K562 (cell line): ENCODE results near the gene EPX. TPM values are rescaled to one million over a fixed set of nuclear protein-coding genes. Genes with fewer than 3 reads are reported as not detected.
A peak's percentile ranks its signal among the peaks of the same experiment; 100 is the strongest.

Experiments used
- ATAC-seq: fragments of 200-7000 bp; cut with Tn5 transposase; 3 replicates; pipeline ENCODE4 v1.9.1; 2020; ENCODE audit warnings: moderate library complexity
- BruUV-seq: library from RNA; stranded (reverse); fragments of 400-500 nt; replicated peaks from 2 replicates; lab custom pipeline; 2021; lab: Mats Ljungman, UMichigan
- CTCF ChIA-PET: fragments of 300-600 bp; formaldehyde crosslinking; extraction: SDS; loops from one replicate; lab custom pipeline; 2021; ENCODE audit warnings: low intra/inter-chr PET ratio; lab: Yijun Ruan, JAX
- POLR2A ChIA-PET: fragments of 300-600, 350-650 bp; sonication (Branson Sonifier 250); formaldehyde crosslinking; extraction: SDS; loops from one replicate; lab custom pipeline; 2021; ENCODE audit warnings: antibody characterized with exemption, inconsistent platforms; lab: Yijun Ruan, JAX
- DNase-seq, 4 experiments: peaks; one replicate each; pipeline versions ENCODE4 v3.0.0 to v3.0.0-alpha.2; 2011 to 2018; ENCODE audit warnings: low spot score in 3 of 4, mixed read lengths in 3 of 4; ENCODE audit errors: extremely low read depth in 1 of 4
- FAIRE-seq: peaks from 2 replicates; lab custom pipeline; 2011; peaks lifted over from hg19 to GRCh38; lab: Jason Lieb, UNC
- H2AFZ ChIP-seq: 2 replicates; pipeline ENCODE4 v1.6.0; 2011; ENCODE audit warnings: low read depth, low read length, control low read depth, inconsistent platforms
- H3K27ac ChIP-seq: fragments of 200-600 bp; 3 replicates; pipeline ENCODE4 v1.8.0; 2011; ENCODE audit warnings: low read depth, mild to moderate bottlenecking, control low read depth, inconsistent platforms, low read length, moderate library complexity, mixed read lengths; ENCODE audit errors: extremely low read depth
- H3K27me3 ChIP-seq, 2 experiments: fragments of 300-600 bp in 1 of 2; 2 replicates in 1 of 2; 3 replicates in 1 of 2; pipeline versions ENCODE4 v1.6.0 to v1.8.0; 2011; ENCODE audit warnings: inconsistent platforms in 2 of 2, low read length in 2 of 2, mild to moderate bottlenecking in 1 of 2, mixed read lengths in 1 of 2, moderate library complexity in 1 of 2; ENCODE audit not compliant: control insufficient read depth in 2 of 2, insufficient read depth in 2 of 2
- H3K36me3 ChIP-seq: fragments of 300-600 bp; 3 replicates; pipeline ENCODE4 v1.8.0; 2011; ENCODE audit warnings: mild to moderate bottlenecking, low read length, inconsistent platforms; ENCODE audit not compliant: control insufficient read depth, insufficient read depth
- H3K4me1 ChIP-seq, 2 experiments: fragments of 200-600 bp in 1 of 2; replicated peaks in 1 of 2; 2 replicates in 1 of 2; 3 replicates in 1 of 2; pipeline versions ENCODE4 v1.5.1 to v1.8.0; 2011; ENCODE audit warnings: inconsistent platforms in 2 of 2, low read length in 2 of 2, mild to moderate bottlenecking in 1 of 2, mixed read lengths in 1 of 2, moderate library complexity in 1 of 2; ENCODE audit not compliant: control insufficient read depth in 2 of 2, insufficient read depth in 2 of 2
- H3K4me2 ChIP-seq: 2 replicates; pipeline ENCODE4 v1.6.1; 2011; ENCODE audit warnings: low read length, control low read depth, inconsistent platforms, mixed read lengths; ENCODE audit not compliant: insufficient read depth
- H3K4me3 ChIP-seq: fragments of 200-600 bp; sonication (generic), shearing (Covaris generic); 2 replicates; pipeline ENCODE4 v1.5.1; 2016; ENCODE audit warnings: control low read depth, inconsistent platforms
- H3K79me2 ChIP-seq: fragments of 200-600 bp; 3 replicates; pipeline ENCODE4 v1.8.0; 2011; ENCODE audit warnings: low read length, inconsistent platforms; ENCODE audit not compliant: control insufficient read depth, insufficient read depth
- H3K9ac ChIP-seq, 2 experiments: 2 replicates each; pipeline versions ENCODE4 v1.6.0 to v1.6.1; 2011; ENCODE audit warnings: low read depth in 2 of 2, low read length in 2 of 2, control low read depth in 1 of 2, inconsistent platforms in 1 of 2, mild to moderate bottlenecking in 1 of 2, mixed read lengths in 1 of 2; ENCODE audit not compliant: insufficient read depth in 1 of 2
- H3K9me1 ChIP-seq: one replicate; pipeline ENCODE4 v1.6.0; 2011; ENCODE audit warnings: inconsistent platforms, mild to moderate bottlenecking, low read length, moderate library complexity; ENCODE audit not compliant: control insufficient read depth, insufficient read depth
- H3K9me3 ChIP-seq: replicated peaks from 2 replicates; pipeline ENCODE4 v1.5.1; 2011; ENCODE audit warnings: low read depth, low read length, inconsistent platforms; ENCODE audit not compliant: control insufficient read depth, insufficient read depth
- H4K20me1 ChIP-seq: replicated peaks from 2 replicates; pipeline ENCODE4 v1.6.1; 2011; ENCODE audit warnings: low read length, inconsistent platforms, mixed read lengths; ENCODE audit not compliant: control insufficient read depth, insufficient read depth
- DACH1 ChIP-seq: fragments of 450-650 bp; IDR thresholded peaks from 2 replicates; pipeline ENCODE4 v1.6.1; 2018; ENCODE audit not compliant: partially characterized antibody
- HMGN3 ChIP-seq: IDR thresholded peaks from 2 replicates; pipeline ENCODE4 v1.6.1; 2011; ENCODE audit warnings: borderline replicate concordance, low read depth, mild to moderate bottlenecking, mixed read lengths, low read length; ENCODE audit not compliant: insufficient read length; ENCODE audit errors: extremely low read depth
- NR4A1 ChIP-seq, 2 experiments: fragments of 250-450 bp in 1 of 2; fragments of 450-650 bp in 1 of 2; sonication (Bioruptor Pico) in 1 of 2; IDR thresholded peaks; 2 replicates each; pipeline versions ENCODE4 v1.4.0 to v1.6.1; 2016 to 2020; ENCODE audit warnings: mild to moderate bottlenecking in 2 of 2, missing compliant biosample characterization in 1 of 2, missing genetic modification characterization in 1 of 2, moderate library complexity in 1 of 2
- SREBF2 ChIP-seq: sonication (generic); formaldehyde crosslinking; IDR thresholded peaks from 2 replicates; pipeline ENCODE4 v1.4.0; 2020; ENCODE audit warnings: mild to moderate bottlenecking, missing genetic modification reagents
- ZNF436 ChIP-seq: fragments of 250-450, 450-650 bp; sonication (Bioruptor Pico); formaldehyde crosslinking; IDR thresholded peaks from 2 replicates; pipeline ENCODE4 v1.7.0; 2020; ENCODE audit warnings: mild to moderate bottlenecking
- ZNF696 ChIP-seq: fragments of 250-450 bp; sonication (Bioruptor Pico); conservative IDR thresholded peaks from 2 replicates; pipeline ENCODE4 v1.4.0; 2020; ENCODE audit warnings: mild to moderate bottlenecking, moderate library complexity
- WGBS: fragments of 100-300 bp; shearing (Covaris generic); methylation state at CpG from one replicate; pipeline ENCODE4 v1.1.6; 2016; ENCODE audit warnings: low coverage, mixed read lengths; ENCODE audit not compliant: insufficient coverage; ENCODE audit errors: missing lambda C conversion rate; 5-methylcytosine and 5-hydroxymethylcytosine counted together
- in situ Hi-C: fragments of 300-500 bp; cut with MboI; formaldehyde crosslinking; loops from 4 replicates; pipeline ENCODE4 v1.15.0; 2018; ENCODE audit warnings: inconsistent platforms, mixed read lengths
- intact Hi-C: fragments of 100-400 bp; cut with micrococcal nuclease; formaldehyde crosslinking; loops from 2 replicates; pipeline ENCODE4 v1.14.2; 2022
- polyA plus RNA-seq, 8 experiments: library from polyadenylated mRNA; depleted of rRNA in 4 of 8; stranded (reverse) in 5 of 8; unstranded in 3 of 8; fragments of >200 nt; fragmentation: Nextera tagmentation in 2 of 8; fragmentation: Illumina TruSeq in 1 of 8; extraction: Ambion mirVana in 2 of 8; extraction: Trizol in 1 of 8; gene quantifications; 2 replicates each; pipeline versions ENCODE4 v1.2.1 to v1.2.3, GENCODE V29; 2011 to 2014; ENCODE audit warnings: inconsistent platforms in 1 of 8, missing spikeins in 1 of 8
- total RNA-seq, 7 experiments: library from RNA; depleted of rRNA in 6 of 7; stranded (reverse); fragments of >200 nt in 6 of 7; fragmentation: Illumina TruSeq in 2 of 7; extraction: Trizol in 2 of 7; gene quantifications; 2 replicates each; pipeline versions ENCODE4 v1.2.1 to v1.2.3, GENCODE V29; 2011 to 2021; ENCODE audit warnings: low replicate concordance in 1 of 7
- TF ChIP-seq, protein P1 (sequence below): fragments of 450-650 bp; formaldehyde crosslinking; IDR thresholded peaks from 2 replicates; pipeline ENCODE4 v1.4.0; 2020; ENCODE audit warnings: mild to moderate bottlenecking, moderate library complexity

EPX gene
- total and polyA plus RNA-seq, 9 of the 15 experiments (the other 6 are each of a cell fraction or from before 2014, with no cell fraction given) = 0.07 to 0.33 (median 0.19) TPM; not detected in 3

GRCh38 chr17:58246104-58246740 lies 53.7 kb downstream of the EPX start (continued):
- TF ChIP-seq NR4A1 (CRISPR knock-in tag; IDR thresholded peaks at IDR 0.05) (no peak), NR4A1 (tag; IDR thresholded peaks at IDR 0.05) (no peak), ZNF436 (CRISPR knock-in tag) (no peak), HMGN3 (no peak), ZNF696 (CRISPR knock-in tag) (no peak)
- TF ChIP-seq, protein P1, sequence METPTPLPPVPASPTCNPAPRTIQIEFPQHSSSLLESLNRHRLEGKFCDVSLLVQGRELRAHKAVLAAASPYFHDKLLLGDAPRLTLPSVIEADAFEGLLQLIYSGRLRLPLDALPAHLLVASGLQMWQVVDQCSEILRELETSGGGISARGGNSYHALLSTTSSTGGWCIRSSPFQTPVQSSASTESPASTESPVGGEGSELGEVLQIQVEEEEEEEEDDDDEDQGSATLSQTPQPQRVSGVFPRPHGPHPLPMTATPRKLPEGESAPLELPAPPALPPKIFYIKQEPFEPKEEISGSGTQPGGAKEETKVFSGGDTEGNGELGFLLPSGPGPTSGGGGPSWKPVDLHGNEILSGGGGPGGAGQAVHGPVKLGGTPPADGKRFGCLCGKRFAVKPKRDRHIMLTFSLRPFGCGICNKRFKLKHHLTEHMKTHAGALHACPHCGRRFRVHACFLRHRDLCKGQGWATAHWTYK (CRISPR knock-in tag) = no peak

DNA sequence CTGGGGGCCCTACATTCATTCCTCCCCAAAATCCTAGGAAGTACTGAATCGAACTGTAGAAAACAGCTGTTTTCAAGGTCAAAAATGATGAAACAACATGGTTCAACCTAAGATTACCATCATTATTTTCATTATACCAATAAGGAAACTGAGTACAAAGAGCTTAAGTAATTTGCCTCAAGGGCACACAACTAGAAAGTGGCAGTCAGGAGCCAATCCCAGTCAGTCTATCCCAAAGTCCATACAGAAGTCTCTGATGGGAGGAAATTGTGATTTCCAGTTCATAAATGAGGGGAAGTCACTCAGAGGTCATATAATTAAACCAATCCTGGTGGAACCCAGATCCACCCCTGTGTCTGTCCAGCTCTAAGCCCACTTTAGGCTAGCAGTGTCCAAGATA lies 54.3 kb downstream of the EPX start:
- Histone ChIP-seq H3K4me3 (no peak overlapping the region), H3K36me3 (no peaks in the 10 kb centered on the region), H2AFZ (no peak overlapping the region), H3K27me3 (peaks cover 2 to 14% of the 10 kb centered on the region in 2 experiments; a peak in 3 of 5 replicates), H3K4me1 (peaks cover 17 to 23% of the 10 kb centered on the region in 2 experiments), H4K20me1 (no peaks in the 10 kb centered on the region)
- DNase-seq = no peak
- ATAC-seq = no peak
- no TSS peak for BruUV-seq
- intact Hi-C loops = no loop called here
- TF ChIP-seq SREBF2 (no peak), DACH1 (peak; percentile 9)
- TF ChIP-seq, all 486 proteins: peak for 1
- no peak for FAIRE-seq
- CTCF ChIA-PET = no interaction called here
- Histone ChIP-seq H3K27ac (no peak overlapping the region), H3K9me1 (no peaks in the 10 kb centered on the region), H3K79me2 (no peaks in the 10 kb centered on the region), H3K9me3 (no peaks in the 10 kb centered on the region; the same call in 1 of the 2 replicates), H3K4me2 (no peak overlapping the region), H3K9ac (no peak overlapping the region)
- WGBS = 25% methylated on average over 1 of the region's 1 CpG
- POLR2A ChIA-PET = interaction anchor here (0.6 to 1.0 kb wide), 3 partner anchors 11 to 193 kb away, joined by 3 read pairs; no protein-coding TSS in a partner anchor
- in situ Hi-C loops = no loop called here
